HL-60 (cell line): ENCODE results near the gene PROZ.

Experiments used
- GABPA ChIP-seq: IDR thresholded peaks from 2 replicates; pipeline ENCODE4 v1.6.1; 2012; ENCODE audit warnings: low read depth
- TF ChIP-seq, protein P1 (sequence below): IDR thresholded peaks from one replicate; pipeline ENCODE4 v1.5.1; 2011; ENCODE audit warnings: low read length, control low read depth, inconsistent platforms; ENCODE audit not compliant: insufficient read depth
- TF ChIP-seq, protein P2 (sequence below): IDR thresholded peaks from 2 replicates; pipeline ENCODE4 v1.6.1; 2012; ENCODE audit warnings: low read depth; ENCODE audit not compliant: insufficient replicate concordance

- TF ChIP-seq, protein P1, sequence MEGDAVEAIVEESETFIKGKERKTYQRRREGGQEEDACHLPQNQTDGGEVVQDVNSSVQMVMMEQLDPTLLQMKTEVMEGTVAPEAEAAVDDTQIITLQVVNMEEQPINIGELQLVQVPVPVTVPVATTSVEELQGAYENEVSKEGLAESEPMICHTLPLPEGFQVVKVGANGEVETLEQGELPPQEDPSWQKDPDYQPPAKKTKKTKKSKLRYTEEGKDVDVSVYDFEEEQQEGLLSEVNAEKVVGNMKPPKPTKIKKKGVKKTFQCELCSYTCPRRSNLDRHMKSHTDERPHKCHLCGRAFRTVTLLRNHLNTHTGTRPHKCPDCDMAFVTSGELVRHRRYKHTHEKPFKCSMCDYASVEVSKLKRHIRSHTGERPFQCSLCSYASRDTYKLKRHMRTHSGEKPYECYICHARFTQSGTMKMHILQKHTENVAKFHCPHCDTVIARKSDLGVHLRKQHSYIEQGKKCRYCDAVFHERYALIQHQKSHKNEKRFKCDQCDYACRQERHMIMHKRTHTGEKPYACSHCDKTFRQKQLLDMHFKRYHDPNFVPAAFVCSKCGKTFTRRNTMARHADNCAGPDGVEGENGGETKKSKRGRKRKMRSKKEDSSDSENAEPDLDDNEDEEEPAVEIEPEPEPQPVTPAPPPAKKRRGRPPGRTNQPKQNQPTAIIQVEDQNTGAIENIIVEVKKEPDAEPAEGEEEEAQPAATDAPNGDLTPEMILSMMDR: no peak
- TF ChIP-seq, protein P2, sequence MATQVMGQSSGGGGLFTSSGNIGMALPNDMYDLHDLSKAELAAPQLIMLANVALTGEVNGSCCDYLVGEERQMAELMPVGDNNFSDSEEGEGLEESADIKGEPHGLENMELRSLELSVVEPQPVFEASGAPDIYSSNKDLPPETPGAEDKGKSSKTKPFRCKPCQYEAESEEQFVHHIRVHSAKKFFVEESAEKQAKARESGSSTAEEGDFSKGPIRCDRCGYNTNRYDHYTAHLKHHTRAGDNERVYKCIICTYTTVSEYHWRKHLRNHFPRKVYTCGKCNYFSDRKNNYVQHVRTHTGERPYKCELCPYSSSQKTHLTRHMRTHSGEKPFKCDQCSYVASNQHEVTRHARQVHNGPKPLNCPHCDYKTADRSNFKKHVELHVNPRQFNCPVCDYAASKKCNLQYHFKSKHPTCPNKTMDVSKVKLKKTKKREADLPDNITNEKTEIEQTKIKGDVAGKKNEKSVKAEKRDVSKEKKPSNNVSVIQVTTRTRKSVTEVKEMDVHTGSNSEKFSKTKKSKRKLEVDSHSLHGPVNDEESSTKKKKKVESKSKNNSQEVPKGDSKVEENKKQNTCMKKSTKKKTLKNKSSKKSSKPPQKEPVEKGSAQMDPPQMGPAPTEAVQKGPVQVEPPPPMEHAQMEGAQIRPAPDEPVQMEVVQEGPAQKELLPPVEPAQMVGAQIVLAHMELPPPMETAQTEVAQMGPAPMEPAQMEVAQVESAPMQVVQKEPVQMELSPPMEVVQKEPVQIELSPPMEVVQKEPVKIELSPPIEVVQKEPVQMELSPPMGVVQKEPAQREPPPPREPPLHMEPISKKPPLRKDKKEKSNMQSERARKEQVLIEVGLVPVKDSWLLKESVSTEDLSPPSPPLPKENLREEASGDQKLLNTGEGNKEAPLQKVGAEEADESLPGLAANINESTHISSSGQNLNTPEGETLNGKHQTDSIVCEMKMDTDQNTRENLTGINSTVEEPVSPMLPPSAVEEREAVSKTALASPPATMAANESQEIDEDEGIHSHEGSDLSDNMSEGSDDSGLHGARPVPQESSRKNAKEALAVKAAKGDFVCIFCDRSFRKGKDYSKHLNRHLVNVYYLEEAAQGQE: no peak
- no peak for TF ChIP-seq GABPA
Measured at GRCh38 chr13:113148407-113148806, 10.0 kb upstream of the PROZ start.
